ENCODE measurements around the gene TCP11.

TCP11 gene

DNA sequence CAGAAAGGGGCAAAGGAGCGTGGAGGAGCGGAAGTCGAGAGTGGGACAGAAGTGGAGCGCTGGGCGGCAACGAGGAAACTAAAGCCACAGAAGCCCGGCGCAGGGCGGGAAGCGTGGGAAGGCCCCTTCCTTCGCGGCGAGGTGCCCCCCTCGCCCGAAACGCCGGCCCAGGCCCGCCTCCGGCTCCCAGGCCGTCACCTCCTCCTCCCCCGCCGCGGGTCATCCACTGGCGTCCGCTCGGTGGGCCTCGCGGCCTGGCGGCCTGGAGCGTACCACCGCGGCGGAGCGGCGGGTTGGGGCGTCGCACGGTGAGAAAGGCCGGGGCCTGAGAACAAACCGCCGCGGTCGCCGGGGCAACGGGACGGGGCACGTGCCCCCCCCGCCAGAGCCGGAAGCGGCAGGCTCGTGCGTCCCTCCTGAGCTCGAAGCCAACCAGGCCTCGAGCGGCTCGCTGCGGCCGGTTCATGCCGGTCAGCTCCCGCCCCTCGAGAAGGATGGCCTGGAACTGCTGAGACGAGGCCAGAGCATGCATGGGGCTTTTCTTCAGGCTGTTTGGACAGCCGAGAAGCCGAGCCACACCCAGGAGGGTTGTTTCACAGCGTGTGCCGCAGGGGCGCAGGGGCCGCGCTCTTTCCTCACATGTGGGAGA is at the start of gene TCP11:
Gene TCP11 (minus strand): TSS at position 333 of the 649 bp plus-strand sequence. CDS start 469 bp downstream, outside the sequence.
- no peak for DNase-seq (ENCODE audit: low spot score)

DNA sequence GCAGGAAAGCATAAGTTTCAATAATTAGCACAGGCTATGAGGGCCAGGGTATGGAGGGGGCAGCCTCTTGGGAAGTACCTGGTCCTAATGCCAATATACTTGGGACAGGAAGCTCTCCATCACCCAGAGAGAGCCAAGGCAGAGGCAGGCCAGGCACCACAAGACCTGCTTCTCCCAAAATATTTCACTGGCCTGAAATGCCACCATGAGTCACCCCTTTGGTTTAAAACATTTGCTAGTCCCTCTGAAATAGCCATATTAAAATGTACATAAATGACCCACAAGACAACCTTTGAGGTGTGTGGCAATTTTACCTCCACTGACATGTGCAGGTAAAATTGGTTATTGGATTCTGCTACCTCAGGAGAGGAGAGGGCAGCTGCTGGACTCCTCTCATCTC is 49.2 kb upstream of the TCP11 start:
- no peak for DNase-seq (ENCODE audit: low spot score)

DNA sequence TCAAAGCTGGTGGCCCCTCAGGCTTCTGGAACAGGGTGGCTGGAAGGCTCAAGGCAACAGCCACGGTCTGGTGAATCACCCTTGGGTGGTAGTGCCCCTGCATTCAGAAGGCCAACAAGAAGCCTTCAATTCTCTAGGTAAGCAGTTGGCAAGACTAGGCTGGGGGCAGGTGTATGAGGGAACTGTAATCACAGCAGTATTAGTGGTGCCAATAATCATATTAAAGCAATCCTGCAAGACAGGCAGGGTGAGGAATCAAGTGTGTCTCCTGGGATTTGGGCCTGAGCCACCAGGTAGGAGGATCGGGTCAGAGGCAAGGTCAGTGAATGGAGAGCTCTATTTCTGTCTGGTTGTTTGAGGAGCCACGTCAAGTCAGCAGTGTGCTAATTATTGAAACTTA is 47.7 kb upstream of the TCP11 start:
- DNase-seq (ENCODE audit: low spot score) = no peak

GRCh38 chr6:35186571-35186970 is 45.4 kb upstream of the TCP11 start:
- no peak for DNase-seq (ENCODE audit: low spot score)

GRCh38 chr6:35185971-35186370 is 44.8 kb upstream of the TCP11 start:
- no peak for DNase-seq (ENCODE audit: low spot score)

- DNase-seq (ENCODE audit: low spot score) = no peak
These were observed 44.2 kb upstream of the TCP11 start for GRCh38 chr6:35185302-35185681.

DNA sequence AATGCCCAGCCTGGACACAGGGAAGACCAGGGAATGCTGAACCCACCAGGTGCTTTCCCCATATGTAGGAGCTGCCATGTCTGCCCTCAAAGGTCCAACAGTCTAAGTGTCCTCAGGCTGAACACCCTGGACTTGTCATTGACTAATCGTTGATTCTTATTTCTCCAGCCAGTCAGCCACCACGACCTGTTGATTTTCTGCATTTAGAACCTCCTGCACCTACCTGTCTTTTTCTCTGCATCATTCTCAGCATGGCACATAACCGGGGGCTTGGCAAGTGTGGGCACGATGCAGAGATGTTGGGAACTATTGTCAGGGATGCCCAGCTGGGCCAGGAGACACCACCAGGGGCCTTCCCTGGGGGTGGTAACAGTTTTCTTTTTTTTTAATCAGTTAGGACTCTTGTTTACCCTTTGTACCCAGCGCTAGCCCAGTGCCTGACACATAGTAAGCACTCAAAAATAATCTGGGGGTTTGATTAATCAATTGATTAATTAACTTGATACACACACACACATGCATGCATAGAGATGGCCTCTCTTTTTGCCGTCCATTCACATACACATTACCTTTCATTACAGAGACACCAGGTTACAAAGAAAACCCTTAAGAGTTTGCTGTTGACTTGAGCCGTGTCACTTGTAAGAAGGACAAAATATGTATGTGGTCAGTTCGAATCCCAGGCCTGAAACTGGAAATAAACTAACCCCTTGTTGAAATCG is 43.6 kb upstream of the TCP11 start:
- no peak for DNase-seq (ENCODE audit: low spot score)

- no peak for DNase-seq (ENCODE audit: low spot score)
These were observed 42.8 kb upstream of the TCP11 start for GRCh38 chr6:35183935-35184334.

GRCh38 chr6:35183281-35183680 is 42.1 kb upstream of the TCP11 start:
- DNase-seq (ENCODE audit: low spot score) = no peak

- DNase-seq (ENCODE audit: low spot score) = peak; percentile 10
These were observed 40.9 kb upstream of the TCP11 start for GRCh38 chr6:35181933-35182612.

GRCh38 chr6:35181308-35181932 is 40.3 kb upstream of the TCP11 start:
- DNase-seq (ENCODE audit: low spot score) = no peak

DNA sequence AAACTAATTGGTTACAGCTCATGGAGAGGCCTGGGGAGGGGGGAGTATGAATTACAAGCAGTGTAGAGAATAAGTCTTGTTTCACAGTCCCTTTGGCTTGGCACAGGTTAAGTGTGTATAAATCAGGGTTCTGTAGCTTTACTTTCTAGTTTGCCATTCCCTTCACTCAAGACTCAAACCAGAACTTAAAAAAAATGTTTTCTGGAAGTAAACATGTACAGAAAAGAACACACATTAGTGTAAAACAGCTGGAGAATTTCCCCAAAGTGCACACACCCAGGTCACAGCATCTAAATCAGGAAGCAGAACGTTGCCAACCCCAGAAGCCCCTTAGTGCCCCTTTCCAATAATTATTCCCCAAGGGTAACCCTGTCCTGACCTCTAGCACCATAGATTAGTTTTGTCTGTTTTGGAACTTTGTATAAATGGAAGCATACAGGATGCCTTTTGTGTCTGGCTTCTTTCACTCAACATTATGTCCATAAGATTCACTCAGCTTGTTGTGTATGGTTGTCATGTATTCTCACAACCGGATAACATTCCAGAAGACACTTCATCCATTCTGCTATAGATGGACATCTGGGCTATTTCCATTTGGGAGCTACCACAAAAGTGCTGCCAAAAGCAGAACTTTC is 38.9 kb upstream of the TCP11 start:
- no peak for DNase-seq (ENCODE audit: low spot score)

DNA sequence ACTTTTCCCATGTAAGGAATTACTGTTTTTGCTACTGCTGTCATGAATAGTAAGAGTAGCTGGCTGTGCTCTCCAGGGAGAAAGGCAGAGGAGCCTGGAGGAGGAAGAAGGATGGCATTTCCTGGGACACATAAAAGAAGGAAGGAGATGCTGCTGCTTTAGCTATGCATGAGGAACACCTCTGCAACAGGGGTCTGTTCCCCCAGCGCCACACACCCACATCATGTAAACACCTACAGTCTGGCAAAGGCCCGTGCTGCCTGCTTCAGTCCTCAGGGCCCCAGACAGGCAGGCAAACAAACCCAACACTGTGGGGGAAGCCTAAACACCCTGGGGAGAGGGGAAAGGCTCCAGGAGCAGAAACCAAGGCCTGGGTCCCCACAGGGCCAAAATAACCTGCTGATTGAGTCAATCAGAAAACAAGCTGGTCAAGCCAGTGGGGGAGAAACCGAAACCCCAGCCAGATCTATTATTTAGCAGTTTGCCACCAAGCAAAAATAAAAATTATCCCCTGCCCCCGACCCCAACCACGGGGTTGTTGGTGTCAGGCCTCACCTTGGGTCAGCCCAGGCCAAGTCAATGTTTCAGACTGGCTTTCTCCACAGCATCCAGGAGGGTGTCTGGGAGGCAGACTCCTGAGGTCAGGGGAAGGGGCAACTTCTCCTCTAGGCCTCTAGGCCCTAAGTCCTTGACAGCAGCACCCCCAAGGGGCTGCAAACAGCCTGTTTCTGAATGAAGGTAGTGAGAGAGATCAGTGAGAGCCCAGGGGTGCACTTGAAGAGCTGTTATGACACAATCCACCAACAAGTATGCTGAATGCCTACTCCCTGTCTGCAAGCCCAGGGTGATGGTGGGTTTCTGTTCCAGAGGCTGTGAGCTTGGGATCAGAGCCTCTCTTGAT is 38.0 kb upstream of the TCP11 start:
- DNase-seq (ENCODE audit: low spot score) = peak; percentile 12

DNA sequence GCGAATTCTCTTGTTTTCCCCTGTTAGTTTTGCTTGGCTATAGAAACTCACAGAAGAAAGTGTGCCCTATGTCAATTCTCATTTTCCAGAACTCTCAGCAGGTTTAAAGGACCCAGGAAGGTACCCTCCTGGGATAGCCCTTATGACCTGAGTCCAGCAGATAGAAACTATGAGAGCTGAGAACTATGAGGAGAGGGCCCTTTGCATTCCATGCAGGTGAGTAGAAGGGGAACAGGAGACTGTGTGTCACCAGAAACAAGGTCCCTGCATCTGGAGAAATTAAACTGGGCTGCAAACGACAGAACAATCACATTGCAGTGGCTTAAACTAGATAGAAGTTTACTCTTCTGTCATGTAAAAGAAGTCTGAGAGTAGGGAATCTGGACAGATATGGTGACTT is 36.9 kb upstream of the TCP11 start:
- no peak for DNase-seq (ENCODE audit: low spot score)

- no peak for DNase-seq (ENCODE audit: low spot score)
These were observed 36.5 kb upstream of the TCP11 start for GRCh38 chr6:35177596-35177995.

- no peak for DNase-seq (ENCODE audit: low spot score)
These were observed 36.0 kb upstream of the TCP11 start for GRCh38 chr6:35177157-35177556.

DNA sequence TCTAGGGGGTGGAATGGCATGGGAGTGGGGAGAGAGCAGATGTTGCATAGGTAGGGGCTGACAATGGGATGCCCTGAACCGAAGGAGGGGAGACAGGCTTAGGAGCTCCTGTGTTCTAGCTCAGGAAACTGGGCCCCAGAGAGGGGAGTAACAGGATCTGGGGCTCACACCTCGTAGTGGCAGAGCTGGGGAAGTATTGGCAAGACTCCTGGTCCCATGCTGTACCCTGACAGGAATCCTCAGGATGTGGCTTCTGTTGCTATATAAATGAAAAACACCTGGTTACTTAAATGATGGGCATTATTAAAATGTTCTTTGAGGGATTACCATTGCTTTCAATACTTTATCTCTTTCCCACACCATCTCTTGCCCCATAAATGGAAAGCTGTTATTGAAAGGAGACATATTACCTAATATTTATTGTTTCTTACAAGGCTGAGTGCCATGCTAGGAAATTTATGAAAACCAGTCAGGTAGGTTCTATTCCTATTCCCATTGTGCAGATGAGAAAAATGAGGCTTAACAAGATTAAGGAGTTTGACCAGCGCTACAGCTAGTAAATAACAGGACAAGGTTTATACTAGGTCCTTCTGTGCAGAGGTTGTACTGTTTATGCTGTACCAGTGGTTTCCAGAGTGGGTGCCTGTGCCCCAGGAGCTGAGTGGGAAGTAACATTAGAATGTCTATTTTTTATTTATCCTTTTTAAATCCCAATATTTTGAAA is 35.3 kb upstream of the TCP11 start:
- no peak for DNase-seq (ENCODE audit: low spot score)

DNA sequence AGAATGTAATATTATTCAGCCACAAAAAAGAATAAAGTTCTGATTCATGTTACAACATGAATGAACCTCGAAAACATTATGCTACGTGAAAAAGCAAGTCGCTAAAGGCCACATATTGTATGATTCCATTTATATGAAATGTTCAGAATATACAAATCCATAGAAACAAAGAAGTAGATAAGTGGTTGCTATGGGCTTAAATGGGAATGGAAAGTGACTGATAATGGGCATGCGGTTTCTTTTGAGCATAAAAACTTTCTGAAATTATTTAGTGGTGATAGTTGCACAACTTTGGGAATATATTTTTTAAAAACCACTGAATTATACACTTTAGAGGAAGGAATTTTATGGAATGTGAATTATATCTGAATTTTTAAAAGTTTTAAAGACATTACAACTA is 33.4 kb upstream of the TCP11 start:
- no peak for DNase-seq (ENCODE audit: low spot score)

DNA sequence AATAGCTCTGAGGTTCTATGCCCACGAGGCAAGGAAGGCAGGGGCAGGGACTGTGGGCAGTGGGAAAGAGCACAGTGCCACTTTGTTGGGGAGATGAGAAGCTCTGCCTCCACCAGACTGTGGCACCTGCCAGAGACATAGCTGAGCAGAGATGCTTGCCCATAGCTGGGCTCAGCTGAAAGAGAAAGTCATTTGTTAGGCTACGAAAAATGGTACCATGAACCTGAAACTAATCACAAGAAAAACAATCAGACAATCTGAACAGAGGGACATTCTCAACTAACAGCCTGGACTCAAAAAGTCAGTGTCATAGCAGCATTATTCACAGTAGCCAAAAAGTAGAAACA is 32.9 kb upstream of the TCP11 start:
- DNase-seq (ENCODE audit: low spot score) = no peak

DNA sequence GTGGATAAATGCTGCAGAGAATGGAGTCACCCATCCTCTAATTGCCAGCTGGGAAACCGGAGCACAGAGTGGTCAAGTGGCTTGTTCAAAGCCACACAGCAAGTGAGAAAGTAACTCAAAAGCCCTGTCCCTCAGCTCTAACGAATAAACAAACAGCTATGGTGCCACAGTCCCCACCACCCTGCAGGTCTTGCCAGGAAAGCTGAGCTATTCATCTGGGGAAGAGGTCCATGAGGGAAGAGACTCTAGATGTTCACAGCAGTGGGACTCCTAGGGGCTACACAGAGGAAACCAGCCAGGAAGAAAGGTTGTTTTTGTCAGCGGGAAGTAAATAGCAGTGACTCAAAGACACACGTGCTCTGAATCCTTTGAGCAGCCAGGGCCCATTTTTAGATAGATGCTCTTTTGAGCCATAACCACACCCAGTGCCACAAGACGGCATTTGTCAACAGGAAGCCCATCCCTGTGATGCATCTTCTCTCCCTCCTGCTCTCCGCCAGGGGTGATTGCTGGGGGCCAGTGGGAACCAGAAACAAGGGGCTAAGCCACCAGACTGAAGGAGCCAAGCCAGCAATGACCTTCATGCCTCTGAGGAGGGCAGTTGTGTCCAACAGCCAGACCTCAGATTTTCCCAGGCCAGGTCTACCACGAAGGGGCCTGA is 32.4 kb upstream of the TCP11 start:
- no peak for DNase-seq (ENCODE audit: low spot score)
